ENCODE data around the gene KCNH2. TPM values are rescaled to one million over a fixed set of nuclear protein-coding genes. Genes with fewer than 3 reads are reported as not detected.
"Not testable (repeated sequence)": the region's sequence is repeated elsewhere in the genome, so short reads cannot be mapped to it uniquely, and the experiment has no call there.

Gene KCNH2
- total and polyA plus RNA-seq, 12 donors = 50.2 to 126 (median 78.4) TPM

GRCh38 chr7:150912427-150912826 is 65.7 kb downstream of the KCNH2 start:
- H3K9me3 ChIP-seq = no peaks in the 10 kb centered on the region
- H3K4me1 ChIP-seq = no peaks in the 10 kb centered on the region
- H3K4me3 ChIP-seq = no peak overlapping the region
- intact Hi-C loops (cut with DNase I) = no loop called here
- TF ChIP-seq CTCF (IDR thresholded peaks at IDR 0.05) = no peak
- H3K36me3 ChIP-seq = no peaks in the 10 kb centered on the region
- ATAC-seq (no peak), DNase-seq (no peak)
- no peak overlapping the region for H3K27ac ChIP-seq
- peaks cover 0 to 23% (median 11%) of the 10 kb centered on the region in 7 donors for H3K27me3 ChIP-seq
- 66 to 78% methylated on average over 7 of the region's 7 CpGs for WGBS, 2 donors

- DNase-seq (no peak), ATAC-seq (no peak)
- TF ChIP-seq CTCF (IDR thresholded peaks at IDR 0.05) = no peak
- Histone ChIP-seq H3K27ac (no peak overlapping the region), H3K36me3 (no peaks in the 10 kb centered on the region), H3K4me1 (no peaks in the 10 kb centered on the region), H3K27me3 (peaks cover 0 to 26% (median 11%) of the 10 kb centered on the region in 7 donors), H3K9me3 (no peaks in the 10 kb centered on the region), H3K4me3 (no peak overlapping the region)
- 72 to 77% methylated on average over 11 of the region's 11 CpGs for WGBS, 2 donors
- intact Hi-C loops (cut with DNase I) = no loop called here
These were observed 66.4 kb downstream of the KCNH2 start for GRCh38 chr7:150911590-150912267.

GRCh38 chr7:150910996-150911422 is 67.1 kb downstream of the KCNH2 start:
- 54 to 63% methylated on average over 12 of the region's 12 CpGs for WGBS, 2 donors

GRCh38 chr7:150910305-150910995 is 67.7 kb downstream of the KCNH2 start:
- H3K4me1 ChIP-seq; H3K27ac ChIP-seq; DNase-seq; ATAC-seq; H3K36me3 ChIP-seq; intact Hi-C loops (cut with DNase I); H3K9me3 ChIP-seq; H3K4me3 ChIP-seq: not testable (repeated sequence)
- 75% methylated on average over 8 of the region's 8 CpGs for WGBS, 2 donors
- H3K27me3 ChIP-seq = peaks cover 0 to 31% (median 10%) of the 10 kb centered on the region in 7 donors

More at GRCh38 chr7:150910996-150911422, 67.1 kb downstream of the KCNH2 start:
- TF ChIP-seq CTCF (IDR thresholded peaks at IDR 0.05) = no peak
- ATAC-seq (no peak), DNase-seq (no peak)
- Histone ChIP-seq H3K27ac (no peak overlapping the region), H3K9me3 (no peaks in the 10 kb centered on the region), H3K4me3 (no peak overlapping the region), H3K36me3 (no peaks in the 10 kb centered on the region), H3K4me1 (no peaks in the 10 kb centered on the region), H3K27me3 (peaks cover 0 to 26% (median 8%) of the 10 kb centered on the region in 7 donors)
- intact Hi-C loops (cut with DNase I) = no loop called here
